ENCODE data around the gene RFPL3.
"Not testable (repeated sequence)": the region's sequence is repeated elsewhere in the genome, so short reads cannot be mapped to it uniquely, and the experiment has no call there.

RFPL3 gene

GRCh38 chr22:32357567-32357966 is at the start of gene RFPL3:
TSS of gene RFPL3 (plus strand) at chr22:32357867. CDS start at chr22:32358072, 205 bp downstream.
- H3K4me3 ChIP-seq (ENCODE audit: low read depth, low read length), result not testable (repeated sequence)

GRCh38 chr22:32308191-32308590 is 49.5 kb upstream of the RFPL3 start:
- TF ChIP-seq CTCF (conservative IDR thresholded peaks at IDR 0.05; ENCODE audit: low read depth, low read length), result no peak
- DNase-seq (ENCODE audit: low read depth), result no peak
- no peak overlapping the region for H3K4me3 ChIP-seq (ENCODE audit: low read depth, low read length)

More at GRCh38 chr22:32357567-32357966, at the start of gene RFPL3:
- not testable (repeated sequence) for DNase-seq (ENCODE audit: low read depth)

GRCh38 chr22:32308934-32309333 is 48.7 kb upstream of the RFPL3 start:
- DNase-seq (ENCODE audit: low read depth), result no peak
- TF ChIP-seq CTCF (conservative IDR thresholded peaks at IDR 0.05; ENCODE audit: low read depth, low read length), result no peak
- H3K4me3 ChIP-seq (ENCODE audit: low read depth, low read length), result no peak overlapping the region

- DNase-seq (ENCODE audit: low read depth), result no peak
- no peak for TF ChIP-seq CTCF (conservative IDR thresholded peaks at IDR 0.05; ENCODE audit: low read depth, low read length)
- no peak overlapping the region for H3K4me3 ChIP-seq (ENCODE audit: low read depth, low read length)
Measured at GRCh38 chr22:32309585-32310251, 47.9 kb upstream of the RFPL3 start.

- no peak for TF ChIP-seq CTCF (conservative IDR thresholded peaks at IDR 0.05; ENCODE audit: low read depth, low read length)
- H3K4me3 ChIP-seq (ENCODE audit: low read depth, low read length), result no peak overlapping the region
- no peak for DNase-seq (ENCODE audit: low read depth)
Measured at GRCh38 chr22:32310777-32311176, 46.9 kb upstream of the RFPL3 start.

GRCh38 chr22:32311551-32312071 is 46.1 kb upstream of the RFPL3 start:
- peak; percentile 15 for DNase-seq (ENCODE audit: low read depth)
- TF ChIP-seq CTCF (conservative IDR thresholded peaks at IDR 0.05; ENCODE audit: low read depth, low read length), result no peak
- no peak overlapping the region for H3K4me3 ChIP-seq (ENCODE audit: low read depth, low read length)

- no peak overlapping the region for H3K4me3 ChIP-seq (ENCODE audit: low read depth, low read length)
- TF ChIP-seq CTCF (conservative IDR thresholded peaks at IDR 0.05; ENCODE audit: low read depth, low read length), result no peak
- DNase-seq (ENCODE audit: low read depth), result no peak
Measured at GRCh38 chr22:32312748-32313147, 44.9 kb upstream of the RFPL3 start.

Data from choroid plexus epithelial cell (primary cell).